ENCODE measurements around the gene MACROD1.

MACROD1 gene

GRCh38 chr11:64032050-64032449 lies 133.9 kb downstream of the MACROD1 start:
- DNase-seq (ENCODE audit: low read depth), result no peak

GRCh38 chr11:64031001-64031400 lies 134.9 kb downstream of the MACROD1 start:
- DNase-seq (ENCODE audit: low read depth), result no peak

GRCh38 chr11:64029773-64030172 lies 136.1 kb downstream of the MACROD1 start:
- no peak for DNase-seq (ENCODE audit: low read depth)

- DNase-seq (ENCODE audit: low read depth), result no peak
Observed at GRCh38 chr11:64028398-64029115, 137.4 kb downstream of the MACROD1 start.

DNA sequence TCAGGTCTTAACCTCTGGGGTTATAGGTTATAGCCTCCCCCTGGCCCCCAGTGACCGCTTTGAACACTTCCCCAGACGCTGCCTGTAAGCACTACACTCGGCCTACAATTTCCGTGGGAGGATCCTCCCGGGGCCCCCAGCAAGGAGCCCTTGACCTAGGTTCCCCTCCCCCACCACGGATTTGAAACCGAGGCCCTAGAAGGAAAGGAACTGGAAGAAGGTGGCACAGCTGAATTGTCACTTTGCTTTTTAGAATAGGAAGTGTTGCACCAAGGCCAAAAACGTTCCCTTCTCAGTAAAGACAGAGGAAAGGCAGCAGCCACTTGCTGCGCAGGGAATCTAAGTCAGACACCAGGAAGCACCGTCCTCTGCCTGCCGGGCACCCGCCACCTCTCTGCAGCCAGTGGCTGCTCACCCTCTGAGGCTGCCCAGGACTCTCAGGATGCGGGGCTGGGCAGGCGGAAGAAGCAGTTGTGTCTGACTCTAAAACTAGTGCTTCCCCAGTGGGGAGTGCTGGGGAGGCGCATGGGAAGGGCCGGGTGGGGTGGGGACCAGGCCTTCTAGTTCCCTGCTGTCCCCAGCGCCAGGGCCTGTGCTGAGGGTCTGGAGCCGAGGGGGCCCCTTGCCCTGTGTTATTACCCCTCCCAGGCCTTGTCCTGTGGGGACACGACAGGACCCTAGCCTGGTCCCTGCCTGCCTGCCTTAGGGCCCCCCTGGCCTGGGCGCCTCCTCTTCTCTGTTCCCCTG lies 138.1 kb downstream of the MACROD1 start:
- no peak for DNase-seq (ENCODE audit: low read depth)

DNA sequence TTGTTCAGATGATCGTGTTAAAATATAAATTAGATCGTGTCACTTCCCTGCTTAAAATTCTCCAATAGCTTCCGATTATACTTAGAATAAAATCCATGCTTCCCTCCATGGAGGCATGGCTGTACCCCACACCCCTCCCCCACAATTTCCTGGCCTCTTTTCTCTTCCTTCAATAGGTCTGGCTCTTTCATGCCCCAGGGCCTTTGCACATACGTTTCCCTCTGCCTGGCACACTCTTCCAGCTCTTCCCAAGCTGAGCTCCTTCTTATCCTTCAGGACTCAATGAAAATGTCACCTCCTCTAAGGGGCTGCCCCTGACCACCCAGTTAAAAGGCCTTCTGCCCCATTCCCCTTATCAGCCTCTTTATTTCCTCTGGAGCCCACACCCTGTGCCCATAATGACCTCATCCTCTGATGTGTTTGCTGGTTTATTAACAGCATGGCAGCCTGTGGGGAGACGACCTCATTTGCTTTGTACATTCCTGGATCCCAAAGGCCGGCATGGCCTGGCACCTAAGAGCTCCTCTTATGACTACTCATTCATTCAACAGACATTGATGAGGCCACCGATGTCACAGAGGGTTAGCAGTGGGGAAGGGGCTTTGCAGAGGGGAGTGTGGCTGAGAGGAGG lies 139.2 kb downstream of the MACROD1 start:
- no peak for DNase-seq (ENCODE audit: low read depth)

GRCh38 chr11:64025205-64025604 lies 140.7 kb downstream of the MACROD1 start:
- DNase-seq (ENCODE audit: low read depth), result no peak

GRCh38 chr11:64023712-64024710 lies 141.9 kb downstream of the MACROD1 start:
- no peak for DNase-seq (ENCODE audit: low read depth)

DNA sequence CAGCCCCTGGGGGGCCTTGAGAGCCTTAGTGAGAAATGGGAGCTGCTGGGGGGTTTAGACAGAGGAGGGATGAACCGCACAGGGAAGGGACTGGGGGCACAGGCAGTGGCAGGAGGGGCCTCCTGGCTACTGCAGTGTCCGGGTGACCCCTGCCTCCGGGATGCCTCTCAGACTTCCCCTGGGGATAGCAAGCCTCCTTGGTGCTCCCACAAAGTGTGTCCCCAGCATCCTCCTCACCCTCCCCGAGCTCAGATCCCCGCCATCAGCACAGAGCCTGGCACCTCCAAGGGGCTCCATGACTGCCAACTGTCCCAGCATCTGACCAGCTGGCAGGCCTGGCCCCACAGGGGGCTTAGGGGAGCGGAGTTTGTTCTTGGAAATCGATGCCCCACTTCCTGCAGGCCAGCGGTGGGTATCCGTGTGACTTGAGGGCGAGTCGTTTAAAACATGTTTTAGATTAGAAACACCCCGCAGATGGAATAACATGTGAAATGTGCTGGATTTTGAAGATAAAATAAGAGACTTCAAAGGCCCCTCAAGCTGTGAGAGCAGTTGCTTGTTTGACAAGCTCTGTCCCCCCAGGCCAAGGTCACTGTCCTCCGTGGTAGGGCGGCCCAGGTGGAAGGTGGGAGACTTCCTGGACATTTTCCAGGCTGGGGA lies 143.7 kb downstream of the MACROD1 start:
- DNase-seq (ENCODE audit: low read depth), result no peak

- DNase-seq (ENCODE audit: low read depth), result no peak
Observed at GRCh38 chr11:64021757-64022093, 144.2 kb downstream of the MACROD1 start.

DNA sequence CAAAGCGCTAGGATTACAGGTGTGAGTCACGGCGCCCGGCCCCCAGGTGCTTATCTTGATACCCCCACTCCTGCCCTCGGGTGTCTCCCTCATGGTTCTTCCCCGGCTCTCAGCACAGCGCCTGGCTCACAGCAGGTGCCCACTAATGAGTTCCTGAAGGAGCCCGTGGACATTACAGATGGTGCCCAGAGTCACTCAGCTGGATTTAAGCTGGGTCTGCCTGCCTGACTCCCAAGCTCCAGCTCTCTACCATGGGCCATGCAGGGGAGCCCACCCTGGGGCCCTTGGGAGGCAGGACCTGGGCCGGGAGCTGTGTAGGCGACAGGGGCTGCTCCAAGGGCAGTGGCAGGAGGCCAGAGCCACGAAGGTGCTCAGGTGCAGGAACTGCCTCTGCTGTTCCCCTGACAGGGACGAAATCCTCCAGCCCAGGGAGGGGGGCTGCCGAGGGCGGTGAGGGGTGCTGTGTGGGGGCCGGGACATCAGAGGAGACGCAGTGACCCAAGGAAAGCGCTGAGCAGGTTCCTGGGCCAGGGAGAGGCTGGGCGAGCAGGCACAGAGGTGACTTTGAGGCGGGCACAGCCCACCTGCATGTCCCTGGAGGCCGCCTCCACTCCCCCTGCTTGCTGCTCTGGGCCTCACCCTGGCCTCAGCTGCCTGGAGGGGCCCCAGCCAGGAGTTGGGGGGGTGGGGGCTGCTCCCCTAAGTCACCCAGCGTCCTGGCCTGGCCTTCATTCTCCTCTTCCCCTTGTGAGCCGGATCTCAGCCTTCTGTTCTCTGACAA lies 144.7 kb downstream of the MACROD1 start:
- DNase-seq (ENCODE audit: low read depth), result no peak

DNA sequence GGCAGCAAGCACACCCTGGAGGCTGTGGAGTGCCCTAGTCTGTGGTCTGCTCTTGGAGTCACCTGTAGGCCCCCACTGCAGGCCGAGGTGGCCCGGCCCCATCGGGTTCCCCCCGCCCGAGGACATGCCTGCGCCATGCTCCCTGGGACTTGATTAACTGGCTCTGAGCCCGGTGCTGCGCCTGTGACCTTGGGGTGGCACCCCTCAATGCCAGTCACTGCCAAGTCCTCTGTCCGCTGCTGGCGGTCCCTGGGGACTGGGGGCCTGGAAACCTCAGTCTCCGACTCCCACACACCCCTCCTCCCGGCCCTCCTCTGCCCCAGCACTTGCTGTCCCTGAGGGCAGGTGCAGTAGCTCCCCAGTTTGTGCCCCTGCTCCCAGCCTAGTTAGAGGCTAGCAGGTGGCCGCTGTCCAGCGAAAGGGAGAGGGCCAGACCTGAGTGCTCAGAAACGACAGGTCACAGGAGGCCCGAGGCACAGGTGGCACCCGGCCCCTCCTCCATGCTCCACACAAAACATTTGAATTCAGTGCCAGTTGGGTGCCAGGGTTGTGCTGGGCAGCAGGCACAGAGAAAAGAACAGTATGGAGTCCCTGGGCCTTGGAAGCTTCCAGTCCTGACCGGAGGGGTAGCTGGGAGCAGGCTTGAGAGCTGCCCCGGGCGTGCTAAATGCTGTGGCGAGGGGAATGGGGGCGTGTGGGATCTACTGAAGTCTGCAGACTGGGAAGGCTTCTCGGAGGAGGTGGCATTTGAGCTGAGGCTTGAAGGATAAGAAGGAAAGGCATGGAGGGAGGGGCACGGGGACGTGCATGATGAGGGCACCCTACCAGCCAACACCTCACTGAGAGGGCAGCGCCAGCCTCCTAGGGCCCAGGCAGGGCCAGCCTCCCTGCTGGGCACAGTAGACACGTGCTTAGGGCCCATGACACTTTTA lies 146.5 kb downstream of the MACROD1 start:
- no peak for DNase-seq (ENCODE audit: low read depth)

- DNase-seq (ENCODE audit: low read depth), result no peak
Observed at GRCh38 chr11:64018310-64018709, 147.6 kb downstream of the MACROD1 start.

DNA sequence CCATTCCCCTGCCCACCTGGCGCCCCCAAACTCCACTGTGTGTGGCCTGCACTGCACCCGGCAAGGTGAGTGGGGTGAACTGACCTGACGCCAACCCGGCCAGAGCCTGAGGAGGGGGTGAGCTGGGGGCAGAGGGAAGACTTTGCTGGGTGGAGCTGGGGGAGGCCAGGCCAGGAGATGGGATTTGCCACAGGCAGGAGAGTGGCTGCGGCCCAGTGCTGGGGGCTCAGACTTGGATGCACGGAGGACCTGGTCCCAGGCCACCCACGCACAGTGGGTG lies 148.0 kb downstream of the MACROD1 start:
- DNase-seq (ENCODE audit: low read depth), result no peak

DNA sequence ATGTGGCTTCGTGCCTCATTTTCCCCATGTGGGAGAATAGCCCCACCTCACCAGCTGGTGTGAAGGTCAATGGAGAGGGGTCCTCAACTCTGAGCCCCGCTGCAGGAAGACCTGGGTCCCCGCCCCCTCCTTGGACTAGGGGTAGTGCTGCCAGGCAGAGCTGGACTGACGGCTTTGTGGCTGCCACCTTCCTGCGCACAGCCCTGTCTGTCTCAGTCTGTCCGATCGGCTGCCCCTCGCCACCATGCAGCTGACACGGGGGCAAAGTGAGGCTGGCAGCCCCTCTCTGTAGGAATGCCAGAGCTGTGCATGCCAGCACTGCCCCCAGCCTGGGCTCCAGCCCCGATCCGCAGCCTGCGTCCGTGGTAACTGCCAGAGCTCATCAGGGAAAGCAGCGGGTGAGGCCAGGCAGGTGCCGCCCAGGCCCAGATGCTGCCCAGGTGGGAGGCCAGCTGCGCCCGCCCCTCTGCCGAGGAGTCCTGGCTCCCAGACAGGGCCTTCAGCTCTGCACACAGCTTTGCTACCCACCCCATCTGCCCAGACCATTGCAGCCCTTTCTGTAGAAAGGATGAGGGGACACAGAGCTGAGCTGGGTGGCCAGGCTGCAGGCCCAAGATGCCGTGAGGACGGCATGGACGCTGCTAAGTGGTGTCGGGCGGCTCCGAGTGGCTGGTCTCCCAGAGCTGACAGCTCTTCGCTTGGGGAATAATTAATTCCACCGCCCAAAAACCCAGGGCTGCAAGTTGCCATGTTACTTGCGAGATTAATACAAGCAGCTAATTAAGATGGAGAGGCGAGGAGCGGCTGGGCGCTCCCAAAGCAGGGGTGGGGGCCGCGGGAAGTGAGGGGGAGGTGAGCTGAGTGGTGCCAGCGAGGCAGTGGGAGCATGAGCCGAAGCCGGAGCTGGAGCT lies 149.7 kb downstream of the MACROD1 start:
- no peak for DNase-seq (ENCODE audit: low read depth)

DNA sequence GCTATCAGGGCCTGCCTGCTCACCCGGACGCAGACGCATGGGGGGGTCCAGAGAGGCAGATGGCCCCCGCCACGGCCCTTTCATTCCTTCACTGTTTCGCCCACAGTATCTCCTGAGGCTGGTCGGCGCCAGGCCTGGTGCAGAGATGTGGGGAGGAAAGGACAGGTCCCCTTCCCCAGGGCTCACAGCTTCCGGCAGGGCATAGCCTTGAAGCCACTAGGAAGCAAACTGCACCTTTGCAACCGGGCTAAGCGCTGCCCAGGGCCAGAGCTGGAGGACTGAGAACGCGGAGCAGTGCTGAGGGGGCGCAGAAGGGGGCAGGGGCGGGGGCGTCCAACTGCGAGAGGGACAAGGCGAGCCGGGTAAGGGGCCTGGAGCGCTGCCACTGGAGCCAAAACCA lies 150.4 kb downstream of the MACROD1 start:
- no peak for DNase-seq (ENCODE audit: low read depth)

DNA sequence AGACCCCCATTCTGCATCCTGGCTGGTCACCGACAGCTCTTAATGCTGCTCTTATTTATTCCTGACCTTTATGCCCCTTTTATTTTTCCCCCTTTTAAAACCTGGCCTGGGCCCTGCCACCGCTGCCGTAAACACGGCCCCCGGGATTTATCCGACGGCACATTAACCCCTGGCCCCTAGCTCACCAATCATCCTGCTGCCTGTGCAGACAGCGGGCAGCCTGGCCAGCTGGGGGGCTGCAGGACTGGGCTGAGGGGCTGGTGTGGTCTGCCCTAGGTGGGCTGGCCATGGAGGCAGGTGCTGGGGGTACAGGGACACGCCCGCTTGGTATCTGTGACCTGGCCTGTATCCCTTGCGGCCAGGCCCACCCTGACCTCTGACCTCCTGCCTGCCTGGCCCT lies 151.6 kb downstream of the MACROD1 start:
- no peak for DNase-seq (ENCODE audit: low read depth)

- no peak for DNase-seq (ENCODE audit: low read depth)
Observed at GRCh38 chr11:64013141-64013896, 152.6 kb downstream of the MACROD1 start.

Measured in GM04504 (cell line).